VCaP (cell line): Measurements from ENCODE around the gene ASB16.

Experiments used
- H3K27ac ChIP-seq: fragments of 450-650 bp; 2 replicates; pipeline ENCODE4 v1.5.1; 2017
- TF ChIP-seq, protein P1 (sequence below): fragments of 450-650 bp; conservative IDR thresholded peaks from 2 replicates; pipeline ENCODE4 v1.5.1; 2017; ENCODE audit warnings: mild to moderate bottlenecking, moderate library complexity

The ASB16 gene

DNA sequence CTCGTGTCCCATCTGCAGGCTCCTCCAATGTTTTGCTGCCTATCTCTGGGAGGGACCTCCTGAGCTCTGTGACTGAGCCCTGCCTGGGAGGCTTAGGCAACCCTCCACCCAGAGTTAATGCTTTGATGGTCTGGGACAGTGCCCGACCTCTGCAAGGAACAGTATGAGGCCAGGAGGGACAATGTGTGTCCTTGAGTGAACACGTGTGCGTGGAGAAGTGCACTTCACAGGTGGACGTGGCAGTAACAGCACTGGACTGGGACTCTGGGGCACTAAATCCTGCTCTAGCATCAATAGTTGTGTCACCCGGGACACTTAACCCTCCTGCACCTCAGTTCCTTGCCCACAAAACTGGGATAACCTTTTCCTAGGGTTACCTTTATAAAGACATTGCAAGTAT, 44.4 kb downstream of the ASB16 start:
- TF ChIP-seq, protein P1, sequence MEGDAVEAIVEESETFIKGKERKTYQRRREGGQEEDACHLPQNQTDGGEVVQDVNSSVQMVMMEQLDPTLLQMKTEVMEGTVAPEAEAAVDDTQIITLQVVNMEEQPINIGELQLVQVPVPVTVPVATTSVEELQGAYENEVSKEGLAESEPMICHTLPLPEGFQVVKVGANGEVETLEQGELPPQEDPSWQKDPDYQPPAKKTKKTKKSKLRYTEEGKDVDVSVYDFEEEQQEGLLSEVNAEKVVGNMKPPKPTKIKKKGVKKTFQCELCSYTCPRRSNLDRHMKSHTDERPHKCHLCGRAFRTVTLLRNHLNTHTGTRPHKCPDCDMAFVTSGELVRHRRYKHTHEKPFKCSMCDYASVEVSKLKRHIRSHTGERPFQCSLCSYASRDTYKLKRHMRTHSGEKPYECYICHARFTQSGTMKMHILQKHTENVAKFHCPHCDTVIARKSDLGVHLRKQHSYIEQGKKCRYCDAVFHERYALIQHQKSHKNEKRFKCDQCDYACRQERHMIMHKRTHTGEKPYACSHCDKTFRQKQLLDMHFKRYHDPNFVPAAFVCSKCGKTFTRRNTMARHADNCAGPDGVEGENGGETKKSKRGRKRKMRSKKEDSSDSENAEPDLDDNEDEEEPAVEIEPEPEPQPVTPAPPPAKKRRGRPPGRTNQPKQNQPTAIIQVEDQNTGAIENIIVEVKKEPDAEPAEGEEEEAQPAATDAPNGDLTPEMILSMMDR = no peak
- H3K27ac ChIP-seq = no peak overlapping the region

DNA sequence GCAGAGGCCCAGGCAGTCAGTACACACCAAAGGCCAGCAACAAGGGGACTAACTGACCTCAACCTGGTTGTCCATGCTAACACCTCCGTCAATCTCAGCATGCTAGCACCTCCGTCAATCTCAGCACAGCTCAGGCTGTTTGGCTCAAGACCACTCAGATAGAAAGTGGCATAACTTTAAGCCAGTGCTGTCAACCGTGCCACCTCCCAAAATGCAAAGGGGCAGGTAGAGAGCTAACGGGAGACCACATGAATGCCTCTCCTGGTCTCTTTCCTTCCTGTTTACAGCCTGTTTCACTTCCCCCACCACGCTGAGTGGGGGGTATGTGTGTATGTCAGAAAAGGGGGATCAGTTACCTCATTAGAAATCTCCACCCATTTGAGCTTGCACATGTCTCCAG, 45.7 kb downstream of the ASB16 start:
- no peak overlapping the region for H3K27ac ChIP-seq
- TF ChIP-seq, protein P1 = no peak

DNA sequence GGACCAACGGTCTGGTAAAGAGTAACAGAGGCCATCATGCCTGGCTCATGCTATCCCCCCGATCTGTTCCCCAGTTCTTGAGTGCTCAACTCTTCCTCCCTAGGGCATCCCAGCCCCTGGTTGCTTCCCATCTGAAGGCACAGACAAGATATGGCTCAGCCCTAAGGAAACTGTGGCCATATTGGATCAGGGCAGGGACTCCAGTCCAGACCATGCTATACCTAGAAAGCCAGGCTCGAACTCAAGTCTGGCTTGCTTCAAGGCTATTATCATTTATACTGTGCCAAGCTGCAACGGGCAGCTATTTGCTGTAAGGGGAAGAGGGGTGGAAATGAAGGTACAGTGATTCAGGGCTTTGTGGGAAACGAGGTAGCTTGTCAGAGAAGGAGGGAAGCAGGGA, 46.2 kb downstream of the ASB16 start:
- H3K27ac ChIP-seq = peak overlapping the region; percentile 100; the same call in 1 of the 2 replicates
- TF ChIP-seq, protein P1 = no peak

DNA sequence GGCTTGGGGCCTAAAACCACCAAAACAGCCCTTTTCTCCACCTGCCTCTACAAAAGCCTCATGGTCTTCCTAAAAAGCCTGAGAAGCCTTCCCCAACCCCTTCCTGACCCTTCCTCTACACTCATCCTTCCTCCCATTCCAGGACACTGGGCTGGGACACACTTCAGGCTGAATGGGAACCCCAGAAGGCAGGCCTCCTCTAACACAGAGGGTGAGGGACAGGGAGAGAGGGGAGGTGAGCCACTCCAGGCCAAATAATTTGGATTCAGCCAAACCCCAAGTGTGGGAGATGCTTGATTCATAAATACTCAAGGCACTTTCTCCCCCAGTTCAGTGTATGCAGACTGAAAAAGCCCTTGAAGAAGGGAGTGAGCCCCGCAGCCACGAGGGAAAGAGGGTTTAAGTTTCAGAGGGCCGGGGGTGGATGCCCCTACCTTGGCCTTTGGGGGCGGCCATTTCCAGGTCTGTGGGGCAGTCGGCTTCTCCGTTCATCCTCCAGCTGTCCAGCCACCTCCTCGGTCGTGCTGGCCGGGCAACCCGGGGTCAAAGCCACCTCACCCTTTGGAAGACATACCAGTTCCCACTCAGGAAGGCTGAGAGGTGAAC, 47.3 kb downstream of the ASB16 start:
- peak overlapping the region; percentile 100 for H3K27ac ChIP-seq
- TF ChIP-seq, protein P1 = no peak

DNA sequence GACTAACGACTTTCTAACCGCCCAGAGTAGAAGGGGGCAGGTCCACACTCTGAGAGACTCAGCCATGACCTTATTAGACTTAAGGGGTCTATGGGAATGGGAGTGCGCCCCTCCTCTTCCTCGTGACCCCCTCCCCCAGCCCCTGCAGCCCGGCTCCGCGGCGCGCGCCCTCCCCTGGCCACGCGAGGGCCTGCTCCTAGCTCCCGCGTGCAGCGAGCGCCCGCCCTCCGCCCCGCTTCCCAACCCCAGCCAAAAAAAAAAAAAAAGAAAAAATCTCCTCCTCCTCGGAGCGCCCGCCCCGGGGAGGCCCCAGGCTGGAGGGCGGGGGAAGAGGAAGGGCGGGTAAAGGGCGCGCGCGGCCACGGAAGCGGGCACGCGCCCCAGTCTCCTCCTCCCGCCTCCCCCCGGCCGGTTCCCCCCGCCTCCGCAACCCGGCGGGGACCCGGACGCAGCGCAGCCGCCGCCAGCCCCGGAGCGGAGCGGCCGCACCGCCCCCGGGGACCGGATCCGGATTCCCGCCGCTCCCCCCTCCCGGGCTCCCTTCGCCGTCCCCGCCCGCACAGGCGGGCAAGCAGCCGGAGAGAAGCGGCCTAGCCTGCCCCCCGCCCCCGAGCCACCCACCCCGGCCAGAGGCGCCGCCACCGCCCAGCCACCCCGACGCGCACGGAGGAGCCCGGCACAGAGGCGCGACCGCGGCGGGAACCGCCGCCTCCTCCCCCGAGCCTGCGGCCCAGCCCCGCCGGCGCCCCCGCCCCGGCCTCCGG, 48.0 kb downstream of the ASB16 start:
- H3K27ac ChIP-seq = peak overlapping the region; percentile 100
- TF ChIP-seq, protein P1 = peak; percentile 90

DNA sequence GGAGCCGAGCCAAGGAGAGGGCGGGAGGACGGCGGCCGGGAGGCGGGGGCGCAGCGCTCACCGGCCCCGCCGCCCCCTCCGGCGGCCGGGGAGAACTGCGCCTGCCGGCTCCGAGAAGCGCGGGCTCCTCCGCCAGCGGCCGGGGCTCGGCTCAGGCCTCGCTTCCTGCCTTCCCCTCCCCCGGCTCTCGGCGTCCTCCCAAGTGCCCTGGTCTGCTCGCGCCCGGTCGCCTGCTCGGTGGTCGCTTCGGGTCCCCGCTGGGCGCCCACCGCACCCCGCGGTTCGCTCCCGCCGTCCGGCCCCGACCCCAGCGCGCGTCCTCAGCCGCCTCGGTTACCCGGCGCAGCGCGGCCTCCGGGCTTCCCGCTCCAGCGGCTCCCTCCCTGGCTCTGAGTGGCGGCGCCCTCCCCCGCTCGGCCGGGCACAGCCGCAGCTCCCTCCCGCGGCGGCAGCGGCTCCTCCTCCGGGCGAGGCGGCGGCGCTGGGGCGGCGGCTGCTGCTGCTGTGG, 48.7 kb downstream of the ASB16 start:
- peak overlapping the region; percentile 100 for H3K27ac ChIP-seq
- TF ChIP-seq, protein P1 = peak; percentile 21; the same call in 1 of the 2 replicates

DNA sequence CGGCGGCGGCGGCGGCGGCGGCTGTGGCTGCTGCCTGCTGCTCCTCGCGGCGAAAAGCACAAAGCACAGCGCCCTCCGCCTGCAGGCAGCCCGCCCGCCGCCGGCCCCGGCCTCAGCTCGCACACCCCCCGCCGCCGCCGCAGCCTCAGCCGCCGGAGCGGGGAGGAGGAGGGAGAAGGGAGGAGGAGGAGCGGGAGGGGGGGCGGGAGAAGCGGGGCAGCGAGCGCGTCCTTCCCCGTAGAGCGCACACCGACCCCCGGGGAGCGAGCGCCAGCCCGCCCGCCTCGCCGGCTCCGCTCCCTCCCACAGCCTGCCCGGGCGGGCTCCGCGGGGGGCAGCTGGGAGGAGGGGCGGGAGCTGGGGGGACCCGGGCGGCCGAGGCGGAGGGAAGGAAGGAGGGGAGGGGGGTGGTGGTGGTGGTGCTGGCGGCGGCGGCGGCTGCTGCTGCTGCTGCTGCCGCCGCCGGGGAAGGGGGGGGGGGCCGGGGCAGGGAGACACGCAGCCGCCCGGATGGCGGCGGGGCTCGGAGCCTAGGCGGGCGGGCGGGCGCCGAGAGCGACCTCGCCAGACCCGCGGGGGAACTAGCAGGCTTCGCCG, 49.2 kb downstream of the ASB16 start, which contains the start of gene UBTF:
TSS of gene UBTF (minus strand) at position 60 of the 597 bp plus-strand sequence. CDS start 1,446 bp downstream, outside the sequence.
- TF ChIP-seq, protein P1 = no peak
- peak within 1 kb of the TSS; percentile 100 for H3K27ac ChIP-seq
